ENCODE results near the gene STK10.

The STK10 gene

DNA sequence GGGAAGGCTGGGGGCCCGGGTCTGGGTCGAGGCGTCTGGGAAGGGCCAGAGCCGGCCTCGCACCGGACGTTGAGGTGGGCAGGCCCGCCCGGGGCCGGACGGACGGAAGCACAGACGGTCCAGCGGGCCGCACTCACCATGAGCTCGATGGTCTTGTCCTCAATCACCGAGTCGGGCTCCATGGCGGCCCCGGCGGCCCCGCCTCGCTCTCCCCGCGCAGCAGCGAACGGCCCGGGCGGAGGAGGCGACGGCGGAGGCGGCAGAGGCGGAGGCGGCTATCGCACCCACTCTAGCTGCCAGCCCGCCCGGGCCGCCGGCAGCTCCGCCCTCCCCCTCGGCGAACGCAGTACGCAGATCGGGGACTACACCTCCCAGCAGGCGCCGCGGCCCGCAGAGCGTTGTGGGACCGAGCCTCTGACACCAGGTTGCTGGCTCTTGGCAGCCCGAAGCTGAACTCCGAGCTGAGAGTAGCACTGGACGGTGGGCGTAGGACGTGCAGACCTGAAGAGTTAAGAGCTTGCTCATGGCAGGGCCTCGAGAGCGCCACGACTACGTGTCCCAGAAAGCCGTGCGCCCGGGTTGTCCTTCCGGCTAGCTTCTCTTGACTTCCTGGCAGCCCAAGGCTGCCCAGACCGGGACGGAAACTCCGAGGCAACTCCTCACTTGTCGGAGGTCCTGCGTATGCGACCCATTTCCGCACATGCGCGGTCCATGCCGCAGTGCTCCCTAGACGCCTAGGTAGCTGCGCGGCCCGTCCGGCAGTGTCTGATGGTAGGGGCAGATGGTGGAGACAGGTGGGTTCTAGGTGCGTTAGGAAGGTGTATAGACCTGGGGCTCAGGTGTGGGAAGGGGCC, 181.5 kb downstream of the STK10 start, which contains the start of gene FBXW11:
TSS of gene FBXW11 (minus strand) at position 318 of the 854 bp plus-strand sequence. CDS start at position 182, 136 bp downstream.
- FAIRE-seq = no peak

GRCh38 chr5:172005708-172006320, 182.2 kb downstream of the STK10 start:
- no peak for FAIRE-seq

GRCh38 chr5:172004824-172005237, 183.2 kb downstream of the STK10 start:
- FAIRE-seq = no peak

GRCh38 chr5:172003746-172004145, 184.3 kb downstream of the STK10 start:
- FAIRE-seq = no peak

- no peak for FAIRE-seq
Observed at GRCh38 chr5:172002840-172003512, 185.0 kb downstream of the STK10 start.

DNA sequence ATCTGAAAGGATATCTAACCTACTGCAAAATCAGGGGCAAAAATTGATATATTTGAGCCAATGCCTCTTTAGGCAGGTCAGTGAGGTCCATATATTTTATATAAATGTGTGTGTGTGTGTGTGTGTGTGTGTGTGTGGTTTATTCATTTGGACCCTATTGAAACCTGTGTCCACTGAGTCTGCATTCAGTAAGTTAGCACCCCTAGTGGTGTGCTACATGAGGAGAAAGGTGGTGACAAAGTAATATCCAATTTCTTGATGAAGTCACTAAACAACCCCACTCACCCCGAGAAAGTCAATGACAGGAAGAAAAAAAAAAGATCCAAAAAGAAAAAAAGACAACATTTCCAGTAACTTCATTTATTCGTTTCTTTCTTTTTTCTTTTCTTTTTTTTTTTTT, 185.7 kb downstream of the STK10 start:
- FAIRE-seq = no peak

GRCh38 chr5:171999877-172000276, 188.1 kb downstream of the STK10 start:
- FAIRE-seq = no peak

DNA sequence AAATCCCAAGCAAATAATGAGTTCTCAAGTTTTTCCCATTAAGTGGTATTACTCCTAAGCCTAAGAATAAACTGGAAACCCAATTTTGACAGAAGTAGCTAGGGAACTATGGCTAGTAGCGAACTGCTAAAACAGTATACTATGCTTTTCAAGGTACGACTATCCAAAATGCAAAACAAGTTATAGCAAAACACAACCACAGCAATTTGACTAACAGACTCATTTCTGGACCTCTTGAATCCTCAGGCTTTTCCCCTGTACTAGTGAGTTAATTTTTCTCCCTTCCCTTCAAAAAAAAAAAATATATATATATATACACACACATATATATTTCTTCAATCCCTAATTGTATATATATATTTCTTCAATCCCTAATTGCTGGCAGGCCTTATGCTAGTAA, 188.9 kb downstream of the STK10 start:
- FAIRE-seq = no peak

- FAIRE-seq = no peak
Observed at GRCh38 chr5:171997011-171997410, 191.0 kb downstream of the STK10 start.

DNA sequence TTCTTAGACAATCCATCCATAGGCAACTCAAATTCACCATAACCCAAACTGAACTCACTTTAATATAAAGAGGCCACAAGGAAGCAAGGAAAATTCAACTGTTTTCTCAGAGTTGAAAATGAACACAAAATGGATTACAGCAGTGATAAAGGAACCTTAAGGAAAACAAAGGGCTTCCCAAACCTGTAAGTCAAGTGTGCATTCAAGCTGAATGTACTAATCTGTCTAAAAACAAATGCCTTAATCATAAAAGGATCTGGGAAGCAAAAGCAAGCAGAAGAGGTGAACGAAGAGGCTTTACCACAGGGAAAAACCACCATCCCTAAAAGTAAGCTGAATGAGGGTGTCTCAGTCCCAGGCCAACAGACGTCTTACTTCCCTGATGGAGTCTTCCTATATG, 195.2 kb downstream of the STK10 start:
- FAIRE-seq = no peak

GRCh38 chr5:171992305-171992704, 195.7 kb downstream of the STK10 start:
- no peak for FAIRE-seq
